Calu3 (cell line): ENCODE data around the gene CD52. TPM values are rescaled to one million over a fixed set of nuclear protein-coding genes. Genes with fewer than 3 reads are reported as not detected.
A peak's percentile ranks its signal among the peaks of the same experiment; 100 is the strongest.

ENCODE experiments used
- BruUV-seq: library from RNA; stranded (reverse); fragments of 400-500 nt; replicated peaks from 2 replicates; lab custom pipeline; 2021; lab: Mats Ljungman, UMichigan
- CTCF ChIA-PET: fragments of 300-600 bp; sonication (Branson Sonifier 250); formaldehyde crosslinking; loops from one replicate; lab custom pipeline; 2022; ENCODE audit warnings: antibody characterized with exemption; lab: Charles Lee
- DNase-seq: peaks from one replicate; pipeline ENCODE4 v3.0.0; 2022
- H3K27ac Mint-ChIP-seq: one replicate; pipeline ENCODE4 v1.8.0; 2022; ENCODE audit warnings: mixed read lengths; ENCODE audit not compliant: unreplicated experiment
- H3K27me3 Mint-ChIP-seq: one replicate; pipeline ENCODE4 v1.8.0; 2022; ENCODE audit warnings: mixed read lengths; ENCODE audit not compliant: unreplicated experiment
- H3K36me3 Mint-ChIP-seq: one replicate; pipeline ENCODE4 v1.8.0; 2022; ENCODE audit warnings: mild to moderate bottlenecking, moderate library complexity, mixed read lengths; ENCODE audit not compliant: insufficient read depth, unreplicated experiment
- H3K4me1 Mint-ChIP-seq: one replicate; pipeline ENCODE4 v1.8.0; 2022; ENCODE audit warnings: mild to moderate bottlenecking, low read depth, mixed read lengths; ENCODE audit not compliant: unreplicated experiment
- H3K4me3 Mint-ChIP-seq: one replicate; pipeline ENCODE4 v1.8.0; 2022; ENCODE audit warnings: mild to moderate bottlenecking, low read depth, moderate library complexity, mixed read lengths; ENCODE audit not compliant: unreplicated experiment
- H3K9me3 Mint-ChIP-seq: one replicate; pipeline ENCODE4 v1.8.0; 2022; ENCODE audit warnings: low read depth, mixed read lengths; ENCODE audit not compliant: unreplicated experiment
- CTCF ChIP-seq: fragments of 200-600 bp; IDR thresholded peaks from one replicate; pipeline ENCODE4 v1.8.0; 2022; ENCODE audit warnings: antibody characterized with exemption; ENCODE audit not compliant: unreplicated experiment
- intact Hi-C: fragments of 100-400 bp; cut with micrococcal nuclease; formaldehyde crosslinking; loops from one replicate; pipeline ENCODE4 v1.10.0; 2022; ENCODE audit not compliant: unreplicated experiment
- total RNA-seq: library from RNA; stranded (reverse); gene quantifications from 2 replicates; pipeline ENCODE4 v1.2.3, GENCODE V29; 2022

The CD52 gene
- total RNA-seq, 1 experiment from 2014 or later = not detected

GRCh38 chr1:26320896-26321295 is 3.1 kb downstream of the CD52 start:
- no peaks in the 10 kb centered on the region for H3K27me3 Mint-ChIP-seq
- no peak overlapping the region for H3K4me3 Mint-ChIP-seq
- no peaks in the 10 kb centered on the region for H3K9me3 Mint-ChIP-seq
- TF ChIP-seq CTCF = no peak
- CTCF ChIA-PET = interaction anchor here (1.0 to 2.9 kb wide), 4 partner anchors 35 to 70 kb away, joined by 3 to 8 read pairs (median 4); no protein-coding TSS in a partner anchor
- intact Hi-C loops = loop anchor here (2.0 to 5.0 kb wide), 2 partner anchors 41 to 46 kb away; no protein-coding TSS in a partner anchor
- peaks cover 8% of the 10 kb centered on the region for H3K4me1 Mint-ChIP-seq
- no peak for DNase-seq
- H3K27ac Mint-ChIP-seq = no peak overlapping the region
- BruUV-seq = no TSS peak
- no peaks in the 10 kb centered on the region for H3K36me3 Mint-ChIP-seq

- CTCF ChIA-PET = interaction anchor here (0.6 to 2.9 kb wide), 7 partner anchors 16 to 180 kb away, joined by 3 to 8 read pairs (median 3); no protein-coding TSS in a partner anchor
- intact Hi-C loops = loop anchor here (2.0 to 5.0 kb wide), 2 partner anchors 41 to 47 kb away; no protein-coding TSS in a partner anchor
- peak; percentile 88 for DNase-seq
- H3K36me3 Mint-ChIP-seq = no peaks in the 10 kb centered on the region
- no peaks in the 10 kb centered on the region for H3K9me3 Mint-ChIP-seq
- H3K27ac Mint-ChIP-seq = no peak overlapping the region
- H3K27me3 Mint-ChIP-seq = no peaks in the 10 kb centered on the region
- peaks cover 8% of the 10 kb centered on the region for H3K4me1 Mint-ChIP-seq
- no TSS peak for BruUV-seq
- TF ChIP-seq CTCF = peak; percentile 66
- H3K4me3 Mint-ChIP-seq = no peak overlapping the region
Measured at GRCh38 chr1:26321315-26322041, 3.7 kb downstream of the CD52 start.

GRCh38 chr1:26322042-26322331 is 4.2 kb downstream of the CD52 start:
- BruUV-seq = no TSS peak
- Mint-ChIP-seq H3K4me3 (no peak overlapping the region), H3K4me1 (peaks cover 8% of the 10 kb centered on the region), H3K27me3 (no peaks in the 10 kb centered on the region), H3K9me3 (no peaks in the 10 kb centered on the region), H3K27ac (no peak overlapping the region), H3K36me3 (no peaks in the 10 kb centered on the region)
- CTCF ChIA-PET = interaction anchor here (0.6 to 2.9 kb wide), 6 partner anchors 16 to 180 kb away, joined by 3 to 8 read pairs (median 3); no protein-coding TSS in a partner anchor
- DNase-seq = no peak
- intact Hi-C loops = loop anchor here (5.0 kb wide), 1 partner anchor 40 kb away; no protein-coding TSS in a partner anchor
- no peak for TF ChIP-seq CTCF

GRCh38 chr1:26323382-26323781 is 5.6 kb downstream of the CD52 start:
- no peak overlapping the region for H3K27ac Mint-ChIP-seq
- H3K4me3 Mint-ChIP-seq = no peak overlapping the region
- H3K36me3 Mint-ChIP-seq = no peaks in the 10 kb centered on the region
- no peak for DNase-seq
- no peak for TF ChIP-seq CTCF
- H3K9me3 Mint-ChIP-seq = no peaks in the 10 kb centered on the region
- BruUV-seq = no TSS peak
- H3K4me1 Mint-ChIP-seq = peaks cover 8% of the 10 kb centered on the region
- H3K27me3 Mint-ChIP-seq = no peaks in the 10 kb centered on the region
- intact Hi-C loops = loop anchor here (5.0 kb wide), 1 partner anchor 39 kb away; no protein-coding TSS in a partner anchor
- CTCF ChIA-PET = interaction anchor here (2.9 kb wide), 1 partner anchor 68 kb away, joined by 8 read pairs; no protein-coding TSS in a partner anchor
